Gastroesophageal sphincter (tissue), 3 donors: ENCODE results near the gene PTPN14.

Experiments used
- EP300 ChIP-seq: sonication (generic); formaldehyde crosslinking; IDR thresholded peaks from one replicate; pipeline ENCODE4 v1.6.1; 2017; ENCODE audit warnings: antibody characterized with exemption, mild to moderate bottlenecking
- POLR2A ChIP-seq, 2 donors: fragments of 450-650 bp; IDR thresholded peaks; one replicate each; pipeline ENCODE4 v1.6.1; 2017; ENCODE audit warnings: antibody characterized with exemption in 2 of 2, mild to moderate bottlenecking in 2 of 2, moderate library complexity in 1 of 2
- TF ChIP-seq, protein P1 (sequence below), 4 experiments: fragments of 200-600 bp in 2 of 4; fragments of 450-650 bp in 2 of 4; sonication (generic) in 1 of 4; IDR thresholded peaks; one replicate each; pipeline ENCODE4 v1.5.1; 2017 to 2019; ENCODE audit warnings: antibody characterized with exemption in 4 of 4, mild to moderate bottlenecking in 2 of 4, moderate library complexity in 2 of 4

DNA sequence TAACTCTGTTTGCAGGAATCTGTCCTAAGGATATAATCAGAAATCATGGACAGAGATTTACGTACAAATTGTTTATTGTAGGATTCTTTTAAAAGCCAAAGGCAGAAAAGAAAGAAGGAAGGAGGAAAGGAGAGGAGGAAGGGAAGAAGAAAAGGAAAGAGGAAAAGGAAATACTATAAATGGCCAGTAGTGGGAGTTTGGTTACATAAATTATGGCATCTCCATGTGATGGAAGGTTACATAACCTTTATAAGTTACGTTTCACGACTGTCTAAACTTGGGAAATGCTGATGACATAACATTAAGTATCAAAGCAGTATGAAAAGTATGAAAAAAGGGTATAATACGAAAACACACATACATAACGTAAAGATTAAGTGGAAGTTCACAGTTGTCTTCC is 231.5 kb downstream of the PTPN14 start:
- TF ChIP-seq, protein P1, sequence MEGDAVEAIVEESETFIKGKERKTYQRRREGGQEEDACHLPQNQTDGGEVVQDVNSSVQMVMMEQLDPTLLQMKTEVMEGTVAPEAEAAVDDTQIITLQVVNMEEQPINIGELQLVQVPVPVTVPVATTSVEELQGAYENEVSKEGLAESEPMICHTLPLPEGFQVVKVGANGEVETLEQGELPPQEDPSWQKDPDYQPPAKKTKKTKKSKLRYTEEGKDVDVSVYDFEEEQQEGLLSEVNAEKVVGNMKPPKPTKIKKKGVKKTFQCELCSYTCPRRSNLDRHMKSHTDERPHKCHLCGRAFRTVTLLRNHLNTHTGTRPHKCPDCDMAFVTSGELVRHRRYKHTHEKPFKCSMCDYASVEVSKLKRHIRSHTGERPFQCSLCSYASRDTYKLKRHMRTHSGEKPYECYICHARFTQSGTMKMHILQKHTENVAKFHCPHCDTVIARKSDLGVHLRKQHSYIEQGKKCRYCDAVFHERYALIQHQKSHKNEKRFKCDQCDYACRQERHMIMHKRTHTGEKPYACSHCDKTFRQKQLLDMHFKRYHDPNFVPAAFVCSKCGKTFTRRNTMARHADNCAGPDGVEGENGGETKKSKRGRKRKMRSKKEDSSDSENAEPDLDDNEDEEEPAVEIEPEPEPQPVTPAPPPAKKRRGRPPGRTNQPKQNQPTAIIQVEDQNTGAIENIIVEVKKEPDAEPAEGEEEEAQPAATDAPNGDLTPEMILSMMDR (IDR thresholded peaks at IDR 0.05) = no peak
- TF ChIP-seq POLR2A (IDR thresholded peaks at IDR 0.05) = no peak
- TF ChIP-seq EP300 = no peak
